ENCODE measurements around the gene QSOX1. TPM values are rescaled to one million over a fixed set of nuclear protein-coding genes. Genes with fewer than 3 reads are reported as not detected.

Gene QSOX1
- total RNA-seq, 1 donor from 2014 or later = 20.0 TPM

DNA sequence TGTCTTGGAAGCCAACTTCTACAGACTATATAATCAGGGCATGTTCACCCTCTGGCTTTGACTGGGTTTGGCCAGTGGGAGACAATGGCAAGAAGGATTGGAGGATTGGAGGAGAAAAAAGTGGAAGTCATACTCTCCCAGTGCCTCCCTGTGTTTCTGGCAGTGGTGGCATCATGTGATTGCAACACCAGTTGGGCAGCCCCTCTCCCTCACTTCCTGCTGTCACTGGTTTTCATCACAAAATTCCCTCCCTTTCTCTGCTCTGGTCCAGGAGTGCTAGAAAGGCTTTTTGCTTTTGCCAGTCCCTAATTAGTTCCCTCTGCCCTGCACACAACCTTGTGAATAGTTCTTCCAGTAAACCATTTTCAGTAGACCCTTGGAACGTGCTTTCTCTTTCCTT, 3.7 kb upstream of the QSOX1 start:
- DNase-seq = no peak

DNA sequence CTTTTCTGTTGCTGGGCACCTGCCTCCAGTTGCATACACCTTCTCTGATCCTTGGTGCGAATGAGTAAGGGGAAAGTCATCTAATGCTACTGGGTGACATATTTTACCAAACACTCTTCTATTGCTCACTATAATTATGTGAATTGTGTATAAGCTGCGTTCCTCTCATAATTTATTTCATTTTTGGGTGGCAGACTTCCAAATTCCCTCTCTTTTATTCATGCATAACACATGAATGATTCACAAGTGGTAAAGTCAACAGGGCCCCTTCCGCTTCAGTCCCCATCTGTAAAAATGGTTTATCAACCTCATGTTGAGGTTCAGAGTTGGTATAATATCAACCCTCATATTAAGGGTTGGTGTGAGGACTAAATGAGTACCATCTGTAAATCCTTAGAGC, 3.2 kb upstream of the QSOX1 start:
- no peak for DNase-seq

DNA sequence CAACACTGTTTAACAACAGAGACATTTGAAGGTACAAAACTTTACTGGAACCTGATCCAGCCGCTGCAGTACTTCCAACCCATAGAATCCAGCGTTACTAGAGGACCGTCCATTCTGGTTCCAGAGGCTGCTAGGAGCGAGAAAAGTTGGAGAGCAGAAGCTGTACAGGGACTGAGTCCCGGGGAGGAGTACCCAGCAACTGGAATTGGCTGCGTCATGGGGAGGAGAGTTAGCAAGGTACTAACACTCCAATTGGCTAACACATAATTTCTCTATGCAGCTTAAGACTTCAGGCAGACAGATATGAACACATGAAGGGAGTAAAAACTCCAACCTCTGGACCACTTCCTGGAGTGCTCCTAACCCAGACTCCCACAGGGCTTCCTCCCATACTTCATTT, 2.1 kb upstream of the QSOX1 start:
- no peak for DNase-seq

DNA sequence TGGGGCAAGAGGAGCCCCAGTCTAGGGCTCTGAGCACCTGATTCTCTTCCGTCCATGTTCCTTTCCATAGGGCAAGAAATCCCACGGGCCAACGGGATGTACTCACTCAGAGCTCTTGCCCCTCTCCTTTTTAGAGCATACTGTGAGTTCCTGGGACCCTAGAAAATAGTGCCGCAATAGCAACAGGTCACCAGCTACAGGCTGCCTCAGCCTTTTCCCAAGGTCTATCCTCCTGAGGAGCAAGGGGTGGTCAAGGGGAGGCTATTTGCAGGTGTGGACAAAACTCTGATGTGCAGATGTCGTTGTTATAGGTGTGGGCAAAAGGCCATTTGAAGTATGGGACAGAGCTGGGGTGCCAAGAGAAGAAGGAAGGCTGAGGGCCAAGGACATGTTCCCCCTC, 1.6 kb upstream of the QSOX1 start:
- no peak for DNase-seq

DNA sequence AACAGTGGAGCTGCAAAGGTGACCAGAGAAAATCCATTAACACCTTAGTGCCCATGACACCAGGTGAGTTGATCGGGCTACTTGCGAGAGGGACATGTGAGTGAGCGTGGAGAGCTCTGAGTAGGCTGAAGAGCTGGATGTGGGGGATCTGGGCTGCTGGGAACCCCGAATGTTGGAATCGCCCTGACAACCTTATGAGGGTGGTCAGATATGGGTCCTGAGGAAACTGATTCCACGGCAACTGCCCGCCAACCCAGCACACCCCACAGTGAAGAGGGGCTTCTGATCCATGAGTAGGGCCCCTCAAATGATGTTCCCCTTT, 705 bp upstream of the QSOX1 start:
- DNase-seq = no peak

DNA sequence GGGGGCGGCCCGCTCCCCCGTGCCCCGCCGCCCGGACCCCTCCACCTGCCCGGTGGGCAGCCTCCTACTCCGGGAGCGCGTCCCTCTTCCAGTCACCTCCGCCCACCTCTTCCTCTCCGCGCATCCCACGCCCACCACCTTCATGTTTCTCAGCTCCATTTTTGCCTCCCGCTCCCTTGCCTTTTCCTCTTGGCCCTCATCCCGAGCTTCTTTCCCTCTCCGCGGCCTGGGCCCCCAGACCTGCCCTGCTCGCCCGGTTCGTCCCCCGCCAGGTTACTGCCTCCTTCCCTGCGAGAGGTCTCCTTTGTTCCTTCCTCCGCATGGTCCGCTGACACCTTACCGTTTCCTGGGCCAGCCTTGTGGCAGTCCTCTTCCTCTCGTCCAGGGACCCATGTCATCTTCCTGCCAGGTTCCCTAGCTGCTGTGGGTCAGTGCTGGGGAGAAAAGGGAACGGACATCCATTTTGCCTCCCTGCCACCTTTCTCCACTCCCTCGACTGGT, 563 bp downstream of the QSOX1 start:
- no peak for DNase-seq

DNA sequence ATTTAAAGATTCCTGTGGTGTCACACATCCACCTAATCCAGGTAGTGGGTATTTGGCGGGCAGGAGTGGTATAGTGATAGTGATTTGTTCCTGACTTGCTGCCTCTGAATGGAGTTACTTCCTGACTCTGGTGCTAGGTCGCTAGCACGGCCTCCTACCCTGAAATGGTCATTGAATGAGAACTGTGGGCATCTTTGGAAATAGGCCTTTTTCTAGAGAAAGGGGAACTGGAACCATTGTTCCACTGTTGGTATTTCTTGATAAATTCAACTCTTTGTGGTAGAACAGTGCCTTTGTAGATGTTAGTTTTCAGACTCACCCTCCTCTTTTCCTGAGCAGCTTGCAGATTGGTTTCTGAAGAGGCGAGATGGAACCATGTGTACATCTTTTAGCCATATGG, 1.5 kb downstream of the QSOX1 start:
- DNase-seq = no peak

DNA sequence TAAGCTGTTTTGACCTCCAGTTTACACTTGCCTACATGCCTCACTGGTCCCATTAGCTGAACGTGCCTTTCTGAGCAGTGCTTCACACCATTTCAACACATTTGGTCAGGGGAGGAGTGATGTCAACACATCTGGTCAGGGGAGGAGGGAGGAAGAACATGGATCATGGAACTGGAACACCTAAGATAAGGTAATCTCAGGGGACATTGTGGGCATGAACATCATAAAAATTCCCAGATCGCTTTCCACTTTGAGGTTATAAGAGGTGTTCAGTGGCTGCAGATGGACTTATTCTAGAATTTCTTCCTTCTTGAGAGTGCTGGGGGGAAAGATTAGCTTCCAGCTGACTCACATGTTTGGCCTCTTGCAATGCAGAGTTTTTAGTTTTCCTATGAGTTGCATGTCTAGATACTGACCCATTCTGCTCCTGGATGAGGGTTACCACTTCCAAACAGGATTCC, 2.0 kb downstream of the QSOX1 start:
- no peak for DNase-seq

DNA sequence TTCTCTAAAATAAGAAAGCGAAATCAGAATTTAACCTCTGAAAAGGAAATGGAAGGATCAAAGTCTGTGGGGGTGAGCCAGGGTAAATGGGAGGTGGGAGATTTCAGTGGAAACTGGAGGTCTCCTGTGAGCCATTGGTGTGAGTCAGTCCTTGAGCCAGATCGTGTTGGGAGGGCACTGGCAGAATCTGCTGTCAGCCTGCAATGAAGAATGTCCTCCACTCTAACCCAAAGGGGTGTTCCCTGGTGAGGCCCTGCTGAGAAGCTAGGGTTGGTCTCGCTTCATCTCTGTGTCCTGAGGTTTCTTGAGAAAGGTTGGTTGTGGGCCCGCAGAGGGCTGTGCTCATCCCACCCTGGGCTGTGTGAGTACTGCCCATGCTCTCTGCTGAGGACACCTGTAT, 2.4 kb downstream of the QSOX1 start:
- no peak for DNase-seq

DNA sequence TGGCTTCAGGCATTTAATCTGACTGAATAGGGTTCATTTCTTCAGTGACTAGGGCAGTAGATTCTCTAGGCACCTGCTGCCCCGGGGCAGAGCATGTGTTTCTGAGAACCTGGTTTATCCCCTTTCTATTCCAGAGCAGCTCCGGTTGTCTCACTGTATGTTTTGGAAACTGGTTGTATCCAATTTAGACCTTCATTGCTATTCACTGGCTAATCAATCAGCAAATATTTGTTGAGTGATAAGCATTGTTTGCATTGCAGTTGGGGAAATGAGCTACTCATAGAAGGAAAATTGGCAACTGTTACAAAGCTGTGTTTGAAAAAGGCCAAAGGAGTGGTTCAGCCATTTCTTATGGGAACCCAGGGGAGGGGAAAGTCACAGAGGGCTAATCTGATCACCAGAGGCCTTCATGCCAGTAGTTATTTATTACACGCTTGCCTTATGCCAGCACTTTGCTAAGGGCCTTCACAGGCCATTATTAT, 2.9 kb downstream of the QSOX1 start:
- no peak for DNase-seq

DNA sequence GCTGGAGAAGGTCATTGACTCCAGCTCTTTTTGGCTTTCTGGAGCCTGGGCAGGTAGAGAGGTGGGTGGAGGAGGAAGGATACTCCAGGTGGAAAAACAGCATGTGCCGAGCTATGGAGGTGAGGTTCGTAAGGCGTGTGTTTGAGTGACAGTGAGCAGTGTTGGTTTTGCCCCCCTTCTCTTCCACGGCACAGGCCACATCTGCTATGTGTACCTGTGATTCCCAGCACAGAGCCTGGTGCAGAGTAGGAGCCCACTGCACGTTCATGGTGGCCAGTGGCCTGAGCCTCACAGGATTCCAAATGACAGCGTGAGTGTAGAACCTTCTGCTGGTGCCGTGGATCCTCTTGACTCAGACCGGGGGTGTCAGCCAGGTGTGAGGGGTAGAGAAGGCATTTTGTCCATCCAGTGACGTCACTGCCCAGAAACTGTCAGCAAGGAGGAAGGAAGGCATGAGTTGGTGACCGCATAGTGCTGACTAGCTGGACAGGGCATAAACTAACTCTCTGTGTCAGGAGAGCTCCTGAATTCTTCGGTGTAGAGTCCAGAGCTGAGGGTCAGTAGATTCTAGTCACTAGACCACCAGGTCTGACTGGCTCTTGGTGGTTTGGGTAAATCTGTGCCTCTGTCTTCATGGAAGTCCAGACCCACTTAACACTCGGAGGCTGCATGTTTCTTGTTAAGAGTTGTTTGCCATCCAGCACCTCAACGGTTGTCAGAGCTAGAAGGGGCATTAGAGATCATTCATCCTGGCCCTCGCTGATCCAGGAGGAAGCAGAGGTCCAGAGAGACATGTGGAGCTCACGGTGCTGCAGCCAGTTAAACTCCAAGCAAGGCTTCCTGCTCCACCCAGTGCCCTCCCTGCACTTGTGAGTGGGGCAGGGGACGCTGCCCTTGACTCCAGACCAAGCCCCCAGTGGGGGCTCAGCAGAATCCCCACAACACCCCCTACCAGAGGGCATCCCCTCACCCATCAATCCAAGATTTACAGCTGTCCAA, 3.8 kb downstream of the QSOX1 start:
- no peak for DNase-seq

DNA sequence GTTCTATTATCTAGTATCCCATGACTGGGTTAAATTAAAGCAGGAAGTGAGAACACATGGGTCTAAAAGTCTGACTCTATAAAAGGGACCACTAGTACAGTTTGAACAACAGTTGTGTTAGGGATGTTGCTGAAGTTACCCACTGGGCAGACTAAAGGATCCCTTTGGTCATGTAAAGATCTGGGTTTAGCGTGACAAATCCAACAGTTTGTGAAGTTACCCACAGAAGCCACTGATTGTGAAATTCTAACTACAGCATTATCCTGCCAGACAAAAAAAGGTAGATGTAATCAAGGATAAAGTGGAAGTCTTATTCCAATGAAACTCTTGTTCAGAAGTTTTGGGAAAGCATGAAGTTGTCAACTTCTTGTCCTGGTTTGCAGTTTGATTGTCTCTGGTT, 5.7 kb downstream of the QSOX1 start:
- no peak for DNase-seq

DNA sequence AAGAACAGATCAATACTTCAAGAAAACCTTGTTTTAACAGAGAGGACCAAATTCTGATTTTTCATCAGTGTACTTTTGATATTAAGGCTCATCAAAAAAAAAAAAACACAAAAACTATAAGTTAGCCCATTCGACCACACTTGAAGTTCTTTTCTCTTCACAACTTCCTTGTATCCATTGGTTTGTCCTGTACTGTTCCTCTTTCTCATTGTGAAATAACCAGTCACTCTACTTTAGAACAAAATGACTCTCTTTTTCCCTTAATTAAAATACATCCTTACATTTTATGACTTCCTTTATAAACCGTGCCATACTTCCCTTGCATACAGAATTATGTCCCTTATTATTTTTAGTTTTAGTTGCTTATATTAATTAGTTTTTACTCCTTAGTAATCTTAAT, 8.4 kb downstream of the QSOX1 start:
- DNase-seq = no peak

DNA sequence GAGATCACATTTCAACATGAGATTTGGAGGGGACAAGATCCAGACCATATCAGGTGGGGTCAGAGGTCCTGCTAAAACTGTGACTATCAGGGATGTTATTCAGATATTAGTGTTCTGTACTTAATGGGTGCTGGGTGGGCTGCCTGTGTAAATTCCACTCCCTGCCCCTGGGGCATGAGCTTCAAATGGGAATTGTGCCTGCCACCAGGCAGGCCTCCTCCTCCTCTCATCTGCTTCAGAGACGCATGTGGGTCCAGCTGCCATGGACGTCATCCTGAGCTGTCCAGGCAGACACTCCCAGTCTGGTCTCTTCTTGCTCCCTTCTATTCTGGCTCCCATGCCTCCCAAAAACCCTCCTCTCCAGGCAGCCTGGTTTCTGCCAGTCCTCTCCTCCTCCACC, 10.4 kb downstream of the QSOX1 start:
- DNase-seq = no peak

DNA sequence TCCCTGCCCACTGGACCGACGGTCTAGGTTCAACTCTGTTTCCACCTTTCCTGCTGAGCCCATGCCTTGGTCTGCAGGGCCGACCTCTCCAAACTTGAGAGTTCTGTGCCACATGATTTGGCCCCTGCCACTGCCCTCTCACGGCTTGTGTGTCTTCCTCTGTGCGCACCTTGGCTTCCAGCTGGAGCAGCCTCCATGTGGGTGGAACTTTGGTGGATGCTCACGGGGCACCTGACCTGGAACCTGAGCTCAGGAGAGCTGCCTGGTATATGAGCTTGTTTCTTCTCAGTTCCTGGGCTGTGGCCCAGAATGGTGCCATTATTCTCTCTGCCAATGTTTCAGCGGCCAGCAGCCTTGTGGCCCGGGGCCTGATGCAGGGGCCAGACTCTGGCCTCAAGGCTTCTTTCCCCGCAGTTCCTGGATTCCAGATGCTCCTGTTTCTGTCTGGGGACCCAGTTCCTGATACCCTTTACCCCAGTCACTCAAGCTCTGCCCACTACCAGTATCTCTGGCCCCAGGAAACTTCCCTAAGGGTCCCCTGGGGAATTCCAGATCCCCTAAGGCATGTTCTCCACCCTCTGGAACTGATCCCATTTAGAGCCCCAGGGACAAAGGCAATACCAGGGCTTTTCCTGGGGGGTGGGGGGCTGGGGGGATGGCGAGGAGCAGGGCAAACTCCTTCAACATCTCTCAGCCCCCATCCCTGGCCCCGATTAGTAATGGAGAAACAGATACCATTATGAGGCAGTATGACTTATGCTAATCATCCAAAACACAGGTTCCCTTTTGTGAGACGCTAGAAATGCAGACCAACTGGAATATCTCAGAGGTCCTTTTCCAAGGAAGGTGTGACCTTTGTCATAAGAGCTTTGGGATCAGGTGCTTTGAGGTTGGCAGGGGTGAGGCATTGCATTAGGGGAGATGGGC, 11.1 kb downstream of the QSOX1 start:
- no peak for DNase-seq

DNA sequence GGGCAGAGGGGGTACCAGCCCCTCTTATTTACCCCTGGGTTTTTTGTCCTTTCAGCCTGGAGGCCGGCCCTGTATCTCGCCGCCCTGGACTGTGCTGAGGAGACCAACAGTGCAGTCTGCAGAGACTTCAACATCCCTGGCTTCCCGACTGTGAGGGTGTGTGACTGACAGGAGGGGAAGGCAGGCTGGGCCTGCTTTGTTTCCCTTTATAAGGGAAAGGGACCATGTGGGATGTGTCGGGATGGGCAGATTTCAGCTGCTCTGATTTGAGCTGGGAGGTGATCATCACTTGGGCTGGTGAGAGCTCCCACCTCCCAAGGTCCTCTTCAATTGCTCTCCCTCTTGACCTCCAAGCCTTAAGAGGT, 11.7 kb downstream of the QSOX1 start:
- no peak for DNase-seq

DNA sequence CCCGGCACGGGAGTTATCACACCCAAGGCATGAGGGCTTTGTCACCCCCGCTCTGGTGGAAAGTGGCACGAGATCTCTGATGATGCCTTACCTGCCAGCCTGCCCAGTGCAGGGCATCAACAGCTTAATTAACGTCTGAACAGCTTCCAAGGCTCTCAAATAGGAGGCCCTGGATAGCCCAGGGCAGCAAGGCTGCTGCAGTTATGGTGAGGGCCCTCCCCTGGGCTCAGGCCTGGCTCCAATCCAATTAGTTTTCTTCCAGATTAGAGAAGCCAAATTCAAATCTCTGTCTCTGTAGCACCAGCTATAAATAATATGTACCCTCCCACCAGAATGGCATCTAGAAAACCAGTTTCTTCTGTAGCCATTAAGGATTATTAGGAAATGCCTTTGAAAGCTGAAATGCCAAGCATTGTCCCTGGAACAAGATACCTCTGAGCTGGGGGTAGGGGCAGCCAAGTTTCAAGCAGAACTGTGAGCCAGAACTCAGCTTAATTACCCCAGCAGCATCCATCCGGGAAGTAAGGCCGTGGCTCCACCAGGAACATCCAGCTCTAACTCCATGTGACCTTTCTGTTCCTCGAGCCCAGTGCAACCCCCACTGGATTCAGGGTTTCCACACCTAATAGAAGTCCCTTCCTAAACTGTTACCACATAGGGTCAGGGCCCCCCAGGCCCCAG, 12.5 kb downstream of the QSOX1 start:
- no peak for DNase-seq

DNA sequence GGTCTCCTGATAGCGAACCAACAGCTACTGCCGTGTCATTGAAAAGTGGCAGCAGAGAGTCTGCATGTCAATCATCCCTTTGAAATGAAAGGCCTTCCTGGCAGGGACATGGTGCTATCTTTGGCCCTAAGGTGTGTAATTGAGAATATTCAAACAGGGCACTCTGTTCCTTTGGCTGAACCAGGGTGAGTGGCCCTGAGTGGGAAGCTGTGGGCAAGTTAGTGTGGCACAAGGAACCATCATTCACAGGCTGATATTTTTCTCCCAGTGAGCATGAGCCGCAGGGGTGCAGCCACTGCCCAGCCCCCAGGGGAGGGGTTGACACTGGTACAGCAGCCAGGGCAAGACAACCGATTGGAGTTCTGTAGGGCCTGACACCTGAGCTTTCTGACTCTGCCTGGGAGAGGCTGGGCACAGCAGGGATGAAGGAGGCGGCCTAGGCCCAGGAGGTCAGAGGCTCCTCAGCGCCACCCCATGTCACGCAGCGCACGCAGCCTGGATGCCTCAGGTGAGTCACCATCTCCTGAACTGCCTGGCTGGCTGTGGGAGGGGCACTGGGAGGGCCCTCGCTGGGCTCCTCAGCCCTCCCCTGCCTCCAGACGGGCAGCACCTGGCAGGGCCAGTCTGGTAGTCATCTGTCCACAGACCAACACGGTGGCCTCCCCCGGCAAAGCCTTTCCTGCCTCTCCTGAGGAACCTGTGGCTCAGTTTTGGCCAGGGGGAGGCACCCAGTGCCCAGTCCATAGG, 13.2 kb downstream of the QSOX1 start:
- DNase-seq = no peak

DNA sequence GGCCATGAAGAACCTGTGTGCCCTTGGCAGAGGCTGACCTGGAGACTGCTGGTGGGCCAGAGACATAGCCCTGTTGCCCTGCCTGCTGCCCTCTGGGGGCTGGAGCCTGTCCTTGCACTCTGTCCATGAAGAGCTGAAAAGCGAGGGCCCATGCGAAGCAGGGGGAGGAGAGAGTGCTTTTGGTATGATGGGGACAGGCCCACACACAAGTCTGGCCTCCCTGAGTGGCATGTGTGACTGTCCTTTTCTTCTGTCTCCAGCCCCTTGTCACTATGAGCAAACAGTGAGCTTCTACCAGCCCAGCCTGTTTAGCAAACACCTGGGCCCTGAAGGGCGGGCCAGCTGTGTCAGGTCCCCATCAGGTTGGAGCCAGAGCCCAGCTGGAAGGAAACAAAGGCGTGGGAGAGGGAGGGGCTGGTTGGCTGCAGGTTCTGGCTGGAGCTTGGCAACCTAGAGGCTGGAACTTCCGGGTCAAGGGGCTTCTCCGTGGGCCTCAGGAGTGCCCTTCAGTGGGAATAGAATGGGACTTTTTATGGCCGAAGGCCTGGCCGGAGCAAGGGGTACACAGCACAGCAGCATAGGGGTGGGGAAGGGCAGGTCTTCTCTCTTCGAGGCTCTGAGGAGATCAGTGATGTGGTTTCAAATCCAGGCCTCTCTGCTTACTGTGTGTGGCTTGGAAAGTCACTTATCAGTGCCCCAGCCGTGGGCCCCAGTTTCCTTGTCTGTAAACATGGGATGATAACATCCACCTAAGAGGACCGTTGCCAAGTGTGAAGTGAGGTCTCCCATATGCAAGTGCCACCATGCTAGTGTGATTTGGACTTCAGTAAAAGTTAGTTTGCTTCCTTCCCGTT, 14.3 kb downstream of the QSOX1 start:
- no peak for DNase-seq

DNA sequence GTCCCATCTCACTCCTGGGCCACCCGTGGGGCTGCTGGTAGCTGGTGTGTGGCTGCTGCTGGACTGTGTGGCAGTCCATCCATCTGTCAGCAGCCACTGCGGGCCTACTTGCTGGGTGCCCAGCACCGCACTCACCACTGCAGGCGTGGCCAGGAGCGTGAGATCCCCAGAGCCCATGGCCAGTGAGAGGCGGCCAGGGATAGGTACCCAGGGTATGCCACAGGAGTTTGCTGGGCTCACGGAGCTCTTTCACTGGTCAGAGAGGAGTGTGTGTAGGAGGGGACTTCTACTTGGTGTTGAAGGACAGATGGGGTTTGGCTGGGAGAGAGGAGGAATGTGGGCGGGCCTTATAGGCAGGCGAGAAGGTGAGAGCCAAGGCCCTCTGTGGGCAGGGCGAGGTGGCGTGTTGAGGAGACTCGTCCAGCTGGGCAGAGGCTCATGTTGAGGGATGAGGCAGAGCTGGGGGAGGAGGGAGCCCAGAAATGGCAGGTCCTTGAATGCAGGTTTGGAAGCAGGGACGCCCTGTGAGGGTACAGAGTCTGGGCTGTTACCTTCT, 15.0 kb downstream of the QSOX1 start:
- DNase-seq = no peak

Measured in occipital lobe (tissue), 2 donors.